Measurements from ENCODE around the gene PTPMT1. TPM values are rescaled to one million over a fixed set of nuclear protein-coding genes. Genes with fewer than 3 reads are reported as not detected.

PTPMT1 gene
- total RNA-seq, 1 donor from 2014 or later: 68.5 TPM

- H3K27me3 ChIP-seq: no peaks in the 10 kb centered on the region
- intact Hi-C loops (cut with DNase I): no loop called here
- no peak overlapping the region for H3K27ac ChIP-seq
- H3K36me3 ChIP-seq: no peaks in the 10 kb centered on the region
- peaks cover 15% of the 10 kb centered on the region for H3K4me1 ChIP-seq
- no peaks in the 10 kb centered on the region for H3K9me3 ChIP-seq
- H3K4me3 ChIP-seq: no peak overlapping the region
- DNase-seq (ENCODE audit: extremely low spot score in 2 of 2): no peak
- TF ChIP-seq, protein P1, sequence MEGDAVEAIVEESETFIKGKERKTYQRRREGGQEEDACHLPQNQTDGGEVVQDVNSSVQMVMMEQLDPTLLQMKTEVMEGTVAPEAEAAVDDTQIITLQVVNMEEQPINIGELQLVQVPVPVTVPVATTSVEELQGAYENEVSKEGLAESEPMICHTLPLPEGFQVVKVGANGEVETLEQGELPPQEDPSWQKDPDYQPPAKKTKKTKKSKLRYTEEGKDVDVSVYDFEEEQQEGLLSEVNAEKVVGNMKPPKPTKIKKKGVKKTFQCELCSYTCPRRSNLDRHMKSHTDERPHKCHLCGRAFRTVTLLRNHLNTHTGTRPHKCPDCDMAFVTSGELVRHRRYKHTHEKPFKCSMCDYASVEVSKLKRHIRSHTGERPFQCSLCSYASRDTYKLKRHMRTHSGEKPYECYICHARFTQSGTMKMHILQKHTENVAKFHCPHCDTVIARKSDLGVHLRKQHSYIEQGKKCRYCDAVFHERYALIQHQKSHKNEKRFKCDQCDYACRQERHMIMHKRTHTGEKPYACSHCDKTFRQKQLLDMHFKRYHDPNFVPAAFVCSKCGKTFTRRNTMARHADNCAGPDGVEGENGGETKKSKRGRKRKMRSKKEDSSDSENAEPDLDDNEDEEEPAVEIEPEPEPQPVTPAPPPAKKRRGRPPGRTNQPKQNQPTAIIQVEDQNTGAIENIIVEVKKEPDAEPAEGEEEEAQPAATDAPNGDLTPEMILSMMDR (IDR thresholded peaks at IDR 0.05): no peak
- no peak for TF ChIP-seq POLR2A (IDR thresholded peaks at IDR 0.05)
- no peak for TF ChIP-seq POLR2AphosphoS5 (IDR thresholded peaks at IDR 0.05; ENCODE audit: insufficient read depth in 1 of 2, low read depth in 1 of 2)
These were observed 37.9 kb downstream of the PTPMT1 start for GRCh38 chr11:47603295-47603694.

GRCh38 chr11:47605921-47606320, 40.5 kb downstream of the PTPMT1 start:
- no peaks in the 10 kb centered on the region for H3K27me3 ChIP-seq
- no peak overlapping the region for H3K27ac ChIP-seq
- no peaks in the 10 kb centered on the region for H3K9me3 ChIP-seq
- H3K4me3 ChIP-seq: no peak overlapping the region
- no peak for DNase-seq (ENCODE audit: extremely low spot score in 2 of 2)
- peaks cover 0 to 7% of the 10 kb centered on the region in 2 donors for H3K36me3 ChIP-seq
- intact Hi-C loops (cut with DNase I): no loop called here
- TF ChIP-seq POLR2AphosphoS5 (IDR thresholded peaks at IDR 0.05; ENCODE audit: insufficient read depth in 1 of 2, low read depth in 1 of 2) (no peak), POLR2A (IDR thresholded peaks at IDR 0.05) (no peak)
- TF ChIP-seq, protein P1 (IDR thresholded peaks at IDR 0.05): no peak
- peaks cover 15% of the 10 kb centered on the region for H3K4me1 ChIP-seq

DNA sequence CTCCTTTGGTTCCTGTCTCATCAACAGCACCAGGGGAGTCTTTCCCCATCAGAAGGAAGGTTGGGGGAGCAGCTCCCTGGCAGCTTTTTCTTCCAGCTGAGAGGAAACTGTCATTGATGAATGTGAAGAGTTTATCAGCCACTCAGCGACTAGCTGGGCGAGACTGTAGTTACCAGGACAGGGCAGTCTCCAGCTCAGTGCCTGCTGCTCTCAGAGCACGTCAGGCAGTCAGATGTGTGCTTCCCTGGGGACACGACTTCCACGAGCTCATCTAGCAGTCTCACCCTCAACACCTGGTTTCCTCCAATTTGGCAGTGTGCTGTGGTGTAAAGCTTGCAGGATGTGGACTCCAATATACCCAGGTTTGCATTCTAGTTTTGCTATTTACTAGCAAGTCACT, 41.3 kb downstream of the PTPMT1 start:
- TF ChIP-seq POLR2A (IDR thresholded peaks at IDR 0.05) (no peak), POLR2AphosphoS5 (IDR thresholded peaks at IDR 0.05; ENCODE audit: insufficient read depth in 1 of 2, low read depth in 1 of 2) (no peak)
- TF ChIP-seq, protein P1 (IDR thresholded peaks at IDR 0.05): no peak
- intact Hi-C loops (cut with DNase I): no loop called here
- no peak for DNase-seq (ENCODE audit: extremely low spot score in 2 of 2)
- Histone ChIP-seq H3K9me3 (no peaks in the 10 kb centered on the region), H3K4me3 (no peak overlapping the region), H3K36me3 (peaks cover 0 to 11% of the 10 kb centered on the region in 2 donors), H3K4me1 (peaks cover 15% of the 10 kb centered on the region), H3K27ac (no peak overlapping the region), H3K27me3 (no peaks in the 10 kb centered on the region)

DNA sequence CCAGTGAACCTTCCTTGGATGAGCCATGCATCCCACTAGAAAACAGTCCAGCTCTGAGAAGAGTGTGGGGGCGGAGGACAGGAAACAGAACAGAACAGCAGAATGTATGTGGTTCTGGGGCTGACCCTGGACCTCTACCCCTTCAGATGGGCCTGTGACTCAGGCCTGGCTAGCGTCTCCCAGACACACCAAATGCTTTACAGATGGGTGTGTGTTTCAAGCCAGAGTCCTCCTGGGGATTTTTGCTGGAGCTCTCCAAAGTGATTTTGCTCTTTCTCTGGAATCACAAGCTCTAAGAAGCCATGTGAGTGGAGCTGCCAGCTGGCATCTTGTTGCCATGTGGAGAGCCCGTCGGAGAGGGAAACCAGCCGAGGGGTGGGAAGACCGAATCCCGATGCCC, 42.0 kb downstream of the PTPMT1 start:
- intact Hi-C loops (cut with DNase I): no loop called here
- Histone ChIP-seq H3K27me3 (no peaks in the 10 kb centered on the region), H3K9me3 (no peaks in the 10 kb centered on the region), H3K27ac (no peak overlapping the region), H3K36me3 (peaks cover 0 to 11% of the 10 kb centered on the region in 2 donors), H3K4me3 (no peak overlapping the region), H3K4me1 (peaks cover 15% of the 10 kb centered on the region)
- TF ChIP-seq, protein P1 (IDR thresholded peaks at IDR 0.05): no peak
- TF ChIP-seq POLR2AphosphoS5 (IDR thresholded peaks at IDR 0.05; ENCODE audit: insufficient read depth in 1 of 2, low read depth in 1 of 2) (no peak), POLR2A (IDR thresholded peaks at IDR 0.05) (no peak)
- no peak for DNase-seq (ENCODE audit: extremely low spot score in 2 of 2)

GRCh38 chr11:47609675-47610074, 44.3 kb downstream of the PTPMT1 start:
- Histone ChIP-seq H3K27ac (no peak overlapping the region), H3K4me3 (no peak overlapping the region), H3K36me3 (peaks cover 0 to 11% of the 10 kb centered on the region in 2 donors), H3K9me3 (no peaks in the 10 kb centered on the region), H3K4me1 (peaks cover 15% of the 10 kb centered on the region), H3K27me3 (no peaks in the 10 kb centered on the region)
- no peak for TF ChIP-seq POLR2A (IDR thresholded peaks at IDR 0.05)
- no peak for TF ChIP-seq POLR2AphosphoS5 (IDR thresholded peaks at IDR 0.05; ENCODE audit: insufficient read depth in 1 of 2, low read depth in 1 of 2)
- TF ChIP-seq, protein P1 (IDR thresholded peaks at IDR 0.05): no peak
- no peak for DNase-seq (ENCODE audit: extremely low spot score in 2 of 2)
- intact Hi-C loops (cut with DNase I): loop anchor here (10.0 kb wide), 1 partner anchor 235 kb away; the partner anchor contains the start of gene SPI1
